ENCODE data around the gene CERS2.

Gene CERS2

GRCh38 chr1:150968491-150968890, 6.1 kb downstream of the CERS2 start:
- H3K4me3 ChIP-seq (ENCODE audit: low read depth, low read length): no peak overlapping the region
- H3K4me1 ChIP-seq (ENCODE audit: control insufficient read depth, insufficient read depth, low read length): peaks cover 19% of the 10 kb centered on the region
- POLR2A ChIA-PET: interaction anchor here (1.4 to 1.7 kb wide), 2 partner anchors 8 to 10 kb away, joined by 4 read pairs; no protein-coding TSS in a partner anchor
- peaks cover 6 to 58% of the 10 kb centered on the region in 2 experiments; a peak in 2 of 3 replicates for H3K36me3 ChIP-seq (ENCODE audit: control insufficient read depth in 2 of 2, insufficient read depth in 1 of 2, low read length in 2 of 2)
- no peaks in the 10 kb centered on the region for H3K9me3 ChIP-seq (ENCODE audit: control insufficient read depth, insufficient read depth, low read depth, low read length)
- TF ChIP-seq ZNF843 (tag by site-specific recombination; IDR thresholded peaks at IDR 0.05): no peak
- H3K27ac ChIP-seq (ENCODE audit: extremely low read depth, low read depth, low read length): no peak overlapping the region
- CTCF ChIA-PET: interaction anchor here (0.8 to 2.4 kb wide), 3 partner anchors 11 to 18 kb away, joined by 3 to 10 read pairs (median 4); no protein-coding TSS in a partner anchor

- Histone ChIP-seq H3K4me3 (ENCODE audit: low read depth, low read length) (no peak overlapping the region), H3K36me3 (ENCODE audit: control insufficient read depth in 2 of 2, insufficient read depth in 1 of 2, low read length in 2 of 2) (peaks cover 6 to 64% of the 10 kb centered on the region in 2 experiments; a peak in 2 of 3 replicates), H3K4me1 (ENCODE audit: control insufficient read depth, insufficient read depth, low read length) (peaks cover 19% of the 10 kb centered on the region), H3K9me3 (ENCODE audit: control insufficient read depth, insufficient read depth, low read depth, low read length) (no peaks in the 10 kb centered on the region), H3K27ac (ENCODE audit: extremely low read depth, low read depth, low read length) (no peak overlapping the region)
- CTCF ChIA-PET: interaction anchor here (0.8 kb wide), 1 partner anchor 16 kb away, joined by 3 read pairs; no protein-coding TSS in a partner anchor
- TF ChIP-seq CTCF (tag by site-specific recombination; IDR thresholded peaks at IDR 0.05) (no peak), ZBTB48 (tag by site-specific recombination; IDR thresholded peaks at IDR 0.05) (no peak), ZFHX2 (tag by site-specific recombination; conservative IDR thresholded peaks at IDR 0.05) (no peak)
- POLR2A ChIA-PET: interaction anchor here (1.4 kb wide), 1 partner anchor 9 kb away, joined by 4 read pairs; no protein-coding TSS in a partner anchor
These were observed 6.7 kb downstream of the CERS2 start for GRCh38 chr1:150967936-150968335.

- H3K9me3 ChIP-seq (ENCODE audit: control insufficient read depth, insufficient read depth, low read depth, low read length): no peaks in the 10 kb centered on the region
- no peaks in the 10 kb centered on the region for H3K4me1 ChIP-seq (ENCODE audit: control insufficient read depth, insufficient read depth, low read length)
- POLR2A ChIA-PET: interaction anchor here (0.9 kb wide), 1 partner anchor 8 kb away, joined by 3 read pairs; no protein-coding TSS in a partner anchor
- CTCF ChIA-PET: interaction anchor here (0.5 to 2.3 kb wide), 4 partner anchors 11 to 405 kb away, joined by 3 to 14 read pairs (median 8); no protein-coding TSS in a partner anchor
- no peak for TF ChIP-seq ZNF169 (tag by site-specific recombination; IDR thresholded peaks at IDR 0.05)
- no peak for TF ChIP-seq MYNN (tag by site-specific recombination; IDR thresholded peaks at IDR 0.05; ENCODE audit: borderline replicate concordance)
- no peak for TF ChIP-seq REPIN1 (tag by site-specific recombination; IDR thresholded peaks at IDR 0.05; ENCODE audit: low read depth)
- no peak for TF ChIP-seq ZNF362 (tag by site-specific recombination; IDR thresholded peaks at IDR 0.05)
- no peak for TF ChIP-seq ZBTB26 (tag by site-specific recombination; optimal IDR thresholded peaks at IDR 0.05)
- no peak for TF ChIP-seq ZNF112 (tag by site-specific recombination; IDR thresholded peaks at IDR 0.05)
- no peak for TF ChIP-seq EGR2 (tag by site-specific recombination; IDR thresholded peaks at IDR 0.05; ENCODE audit: low read depth)
- no peak for TF ChIP-seq SCRT1 (tag by site-specific recombination; IDR thresholded peaks at IDR 0.05; ENCODE audit: borderline replicate concordance)
- no peak for TF ChIP-seq ZNF423 (tag by site-specific recombination; IDR thresholded peaks at IDR 0.05)
- TF ChIP-seq ZNF174 (tag by site-specific recombination; IDR thresholded peaks at IDR 0.05): no peak
- TF ChIP-seq ZNF585B (tag by site-specific recombination; IDR thresholded peaks at IDR 0.05): no peak
- no peak for TF ChIP-seq ZNF148 (tag by site-specific recombination; IDR thresholded peaks at IDR 0.05; ENCODE audit: borderline replicate concordance)
- no peak for TF ChIP-seq ZNF561 (tag by site-specific recombination; IDR thresholded peaks at IDR 0.05; ENCODE audit: borderline replicate concordance)
- TF ChIP-seq ZSCAN4 (tag by site-specific recombination; IDR thresholded peaks at IDR 0.05): no peak
- no peak for TF ChIP-seq GLI2 (tag by site-specific recombination; IDR thresholded peaks at IDR 0.05; ENCODE audit: borderline replicate concordance, low read depth)
- TF ChIP-seq ZNF777 (tag by site-specific recombination; IDR thresholded peaks at IDR 0.05; ENCODE audit: borderline replicate concordance): no peak
- H3K36me3 ChIP-seq (ENCODE audit: control insufficient read depth in 2 of 2, insufficient read depth in 1 of 2, low read length in 2 of 2): peaks cover 6 to 80% of the 10 kb centered on the region in 2 experiments; a peak in 2 of 3 replicates
- H3K4me3 ChIP-seq (ENCODE audit: low read depth, low read length): no peak overlapping the region
- no peak overlapping the region for H3K27ac ChIP-seq (ENCODE audit: extremely low read depth, low read depth, low read length)
These were observed 8.6 kb downstream of the CERS2 start for GRCh38 chr1:150966011-150966410.

All from HEK293 (cell line).